Neural progenitor cell (in vitro differentiated cells): ENCODE results near the gene ITGBL1. TPM values are rescaled to one million over a fixed set of nuclear protein-coding genes. Genes with fewer than 3 reads are reported as not detected.

ENCODE experiments used
- DNase-seq: peaks from one replicate; pipeline ENCODE4 v3.0.0-alpha.2; 2016; ENCODE audit warnings: low spot score
- H2AFZ ChIP-seq: fragments of 200-600 bp; sonication (generic); replicated peaks from 2 replicates; pipeline ENCODE4 v1.6.1; 2016; ENCODE audit warnings: antibody characterized with exemption
- H3F3A ChIP-seq: fragments of 200-600 bp; sonication (generic); 2 replicates; pipeline ENCODE4 v1.6.1; 2016; ENCODE audit warnings: antibody characterized with exemption, low read depth
- H3K27ac ChIP-seq: fragments of 200-600 bp; sonication (generic); 2 replicates; pipeline ENCODE4 v1.5.1; 2016; ENCODE audit warnings: mild to moderate bottlenecking
- H3K27me3 ChIP-seq: fragments of 200-600 bp; sonication (generic); 2 replicates; pipeline ENCODE4 v1.6.1; 2016; ENCODE audit warnings: mild to moderate bottlenecking, moderate library complexity
- H3K36me3 ChIP-seq: fragments of 200-600 bp; sonication (generic); 2 replicates; pipeline ENCODE4 v1.5.1; 2016
- H3K4me1 ChIP-seq: fragments of 200-600 bp; sonication (generic); 2 replicates; pipeline ENCODE4 v1.6.1; 2016; ENCODE audit warnings: mixed run types
- H3K4me2 ChIP-seq: fragments of 200-600 bp; sonication (generic); 2 replicates; pipeline ENCODE4 v1.6.1; 2016
- H3K4me3 ChIP-seq: fragments of 200-600 bp; sonication (generic); 2 replicates; pipeline ENCODE4 v1.5.1; 2016
- H3K79me2 ChIP-seq: fragments of 200-600 bp; sonication (generic); 2 replicates; pipeline ENCODE4 v1.6.1; 2016; ENCODE audit warnings: low read depth
- H3K9ac ChIP-seq: fragments of 200-600 bp; sonication (generic); 2 replicates; pipeline ENCODE4 v1.6.1; 2016
- H3K9me3 ChIP-seq: fragments of 200-600 bp; sonication (generic); 2 replicates; pipeline ENCODE4 v1.5.1; 2016; ENCODE audit warnings: low read depth
- H4K20me1 ChIP-seq: fragments of 200-600 bp; sonication (generic); 2 replicates; pipeline ENCODE4 v1.6.1; 2016; ENCODE audit warnings: low read depth
- H3K27ac Mint-ChIP-seq: 3 replicates; pipeline ENCODE4 v1.8.0; 2021; ENCODE audit warnings: mixed read lengths
- H3K27me3 Mint-ChIP-seq: 2 replicates; pipeline ENCODE4 v1.8.0; 2022; ENCODE audit warnings: low read depth, mild to moderate bottlenecking, inconsistent platforms, moderate library complexity, mixed read lengths; ENCODE audit not compliant: insufficient read depth
- H3K36me3 Mint-ChIP-seq: 3 replicates; pipeline ENCODE4 v1.8.0; 2021; ENCODE audit warnings: mixed read lengths
- H3K4me1 Mint-ChIP-seq: 3 replicates; pipeline ENCODE4 v1.8.0; 2021; ENCODE audit warnings: mixed read lengths
- H3K4me3 Mint-ChIP-seq: 3 replicates; pipeline ENCODE4 v1.8.0; 2021; ENCODE audit warnings: mild to moderate bottlenecking, moderate library complexity, mixed read lengths
- H3K9me3 Mint-ChIP-seq: 3 replicates; pipeline ENCODE4 v1.8.0; 2020; ENCODE audit warnings: mixed read lengths
- CTCF ChIP-seq: fragments of 200-600 bp; sonication (generic); IDR thresholded peaks from 2 replicates; pipeline ENCODE4 v1.5.1; 2017; ENCODE audit warnings: antibody characterized with exemption, mild to moderate bottlenecking
- EZH2 ChIP-seq: fragments of 200-600 bp; sonication (generic); IDR thresholded peaks from 2 replicates; pipeline ENCODE4 v1.6.1; 2017; ENCODE audit warnings: antibody characterized with exemption, mild to moderate bottlenecking, moderate library complexity
- EZH2phosphoT487 ChIP-seq: fragments of 200-600 bp; sonication (generic); IDR thresholded peaks from 2 replicates; pipeline ENCODE4 v1.6.1; 2017; ENCODE audit warnings: antibody characterized with exemption
- total RNA-seq: library from RNA; depleted of rRNA; stranded (reverse); fragments of >200 nt; gene quantifications from 2 replicates; pipeline ENCODE4 v1.2.3, GENCODE V29; 2015; ENCODE audit warnings: low replicate concordance

Gene ITGBL1
- total RNA-seq, 1 donor from 2014 or later: not detected

- Histone ChIP-seq H3K27me3 (no peaks in the 10 kb centered on the region), H3K27ac (no peak overlapping the region), H3K4me1 (no peaks in the 10 kb centered on the region), H3F3A (no peaks in the 10 kb centered on the region), H2AFZ (no peak overlapping the region), H3K9ac (no peak overlapping the region), H3K79me2 (no peaks in the 10 kb centered on the region), H3K4me2 (no peak overlapping the region), H4K20me1 (no peaks in the 10 kb centered on the region), H3K4me3 (no peak overlapping the region), H3K36me3 (no peaks in the 10 kb centered on the region), H3K9me3 (no peaks in the 10 kb centered on the region)
- H3K9me3 Mint-ChIP-seq: no peaks in the 10 kb centered on the region
- peaks cover 2% of the 10 kb centered on the region for H3K4me1 Mint-ChIP-seq
- DNase-seq: no peak
- H3K4me3 Mint-ChIP-seq: no peak overlapping the region
- peaks cover 4% of the 10 kb centered on the region for H3K27me3 Mint-ChIP-seq
- TF ChIP-seq EZH2: no peak
- no peak for TF ChIP-seq CTCF
- no peak for TF ChIP-seq EZH2phosphoT487
- no peak overlapping the region for H3K27ac Mint-ChIP-seq
- H3K36me3 Mint-ChIP-seq: no peaks in the 10 kb centered on the region
Observed at GRCh38 chr13:101751488-101751887, 299.0 kb downstream of the ITGBL1 start.

- Mint-ChIP-seq H3K9me3 (no peaks in the 10 kb centered on the region), H3K4me1 (peaks cover 2% of the 10 kb centered on the region), H3K36me3 (no peaks in the 10 kb centered on the region), H3K27ac (no peak overlapping the region), H3K27me3 (peaks cover 4% of the 10 kb centered on the region), H3K4me3 (no peak overlapping the region)
- Histone ChIP-seq H3K9me3 (no peaks in the 10 kb centered on the region), H2AFZ (no peak overlapping the region), H3K79me2 (no peaks in the 10 kb centered on the region), H3K27ac (no peak overlapping the region), H3K4me1 (no peaks in the 10 kb centered on the region), H3K4me3 (no peak overlapping the region), H3K9ac (no peak overlapping the region), H3F3A (no peaks in the 10 kb centered on the region), H3K4me2 (no peak overlapping the region), H3K27me3 (no peaks in the 10 kb centered on the region), H3K36me3 (no peaks in the 10 kb centered on the region), H4K20me1 (no peaks in the 10 kb centered on the region)
- DNase-seq: no peak
- TF ChIP-seq EZH2phosphoT487 (no peak), EZH2 (no peak), CTCF (no peak)
Observed at GRCh38 chr13:101752432-101752831, 300.0 kb downstream of the ITGBL1 start.

GRCh38 chr13:101755228-101755887 lies 302.9 kb downstream of the ITGBL1 start:
- no peak for TF ChIP-seq EZH2phosphoT487
- TF ChIP-seq EZH2: no peak
- no peak for TF ChIP-seq CTCF

More at GRCh38 chr13:101755228-101755887, 302.9 kb downstream of the ITGBL1 start:
- no peak overlapping the region for H3K4me3 ChIP-seq
- H3K9me3 ChIP-seq: no peaks in the 10 kb centered on the region
- no peaks in the 10 kb centered on the region for H3F3A ChIP-seq
- peaks cover 7% of the 10 kb centered on the region for H3K4me1 ChIP-seq
- no peak for DNase-seq
- Mint-ChIP-seq H3K27me3 (peaks cover 4% of the 10 kb centered on the region), H3K27ac (no peak overlapping the region), H3K4me3 (no peak overlapping the region), H3K9me3 (no peaks in the 10 kb centered on the region), H3K4me1 (peaks cover 10% of the 10 kb centered on the region), H3K36me3 (no peaks in the 10 kb centered on the region)
- H3K9ac ChIP-seq: no peak overlapping the region
- H2AFZ ChIP-seq: no peak overlapping the region
- no peak overlapping the region for H3K4me2 ChIP-seq
- no peaks in the 10 kb centered on the region for H3K36me3 ChIP-seq
- H3K27ac ChIP-seq: no peak overlapping the region
- no peaks in the 10 kb centered on the region for H3K27me3 ChIP-seq
- H4K20me1 ChIP-seq: no peaks in the 10 kb centered on the region
- H3K79me2 ChIP-seq: no peaks in the 10 kb centered on the region
